ENCODE measurements around the gene OR10Z1.

GRCh38 chr1:158638904-158639303 lies 33.8 kb downstream of the OR10Z1 start:
- no peak for TF ChIP-seq EZH2phosphoT487 (IDR thresholded peaks at IDR 0.05; ENCODE audit: borderline replicate concordance, low read depth)
- TF ChIP-seq, protein P1, sequence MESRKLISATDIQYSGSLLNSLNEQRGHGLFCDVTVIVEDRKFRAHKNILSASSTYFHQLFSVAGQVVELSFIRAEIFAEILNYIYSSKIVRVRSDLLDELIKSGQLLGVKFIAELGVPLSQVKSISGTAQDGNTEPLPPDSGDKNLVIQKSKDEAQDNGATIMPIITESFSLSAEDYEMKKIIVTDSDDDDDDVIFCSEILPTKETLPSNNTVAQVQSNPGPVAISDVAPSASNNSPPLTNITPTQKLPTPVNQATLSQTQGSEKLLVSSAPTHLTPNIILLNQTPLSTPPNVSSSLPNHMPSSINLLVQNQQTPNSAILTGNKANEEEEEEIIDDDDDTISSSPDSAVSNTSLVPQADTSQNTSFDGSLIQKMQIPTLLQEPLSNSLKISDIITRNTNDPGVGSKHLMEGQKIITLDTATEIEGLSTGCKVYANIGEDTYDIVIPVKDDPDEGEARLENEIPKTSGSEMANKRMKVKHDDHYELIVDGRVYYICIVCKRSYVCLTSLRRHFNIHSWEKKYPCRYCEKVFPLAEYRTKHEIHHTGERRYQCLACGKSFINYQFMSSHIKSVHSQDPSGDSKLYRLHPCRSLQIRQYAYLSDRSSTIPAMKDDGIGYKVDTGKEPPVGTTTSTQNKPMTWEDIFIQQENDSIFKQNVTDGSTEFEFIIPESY (IDR thresholded peaks at IDR 0.05; ENCODE audit: borderline replicate concordance, low read depth) = no peak
- no peak for TF ChIP-seq CTCF (IDR thresholded peaks at IDR 0.05)
- TF ChIP-seq TAF1 (IDR thresholded peaks at IDR 0.05; ENCODE audit: borderline replicate concordance, low read depth, low read length) = no peak
- TF ChIP-seq POLR2AphosphoS5 (IDR thresholded peaks at IDR 0.05; ENCODE audit: low read depth, low read length) = no peak
- TF ChIP-seq GABPA (IDR thresholded peaks at IDR 0.05; ENCODE audit: low read depth) = no peak
- TF ChIP-seq NFIC (IDR thresholded peaks at IDR 0.05; ENCODE audit: borderline replicate concordance) = no peak
- no peak for TF ChIP-seq GATA2 (CRISPR knock-in tag; IDR thresholded peaks at IDR 0.05)
- no peak for TF ChIP-seq MEF2A (IDR thresholded peaks at IDR 0.05; ENCODE audit: borderline replicate concordance, low read depth)
- TF ChIP-seq CHD2 (IDR thresholded peaks at IDR 0.05; ENCODE audit: low read length, partially characterized antibody) = no peak
- TF ChIP-seq RFX5 (IDR thresholded peaks at IDR 0.05; ENCODE audit: low read length) = no peak
- TF ChIP-seq REST (IDR thresholded peaks at IDR 0.05; ENCODE audit: low read depth, low read length) = no peak
